HG03439 (cell line): ENCODE data around the gene ZBTB20.
A peak's percentile ranks its signal among the peaks of the same experiment; 100 is the strongest.

Experiments
- ATAC-seq: cut with Tn5 transposase; IDR thresholded peaks from one replicate; pipeline ENCODE4 v1.9.1; 2021; ENCODE audit warnings: mild to moderate bottlenecking, moderate library complexity; ENCODE audit not compliant: unreplicated experiment

The ZBTB20 gene

GRCh38 chr3:114428044-114428595, 719.0 kb downstream of the ZBTB20 start:
- peak; percentile 83 for ATAC-seq

- ATAC-seq = peak; percentile 6
Measured at GRCh38 chr3:114427285-114428043, 719.6 kb downstream of the ZBTB20 start.

GRCh38 chr3:114424337-114424736, 722.8 kb downstream of the ZBTB20 start:
- ATAC-seq = no peak

DNA sequence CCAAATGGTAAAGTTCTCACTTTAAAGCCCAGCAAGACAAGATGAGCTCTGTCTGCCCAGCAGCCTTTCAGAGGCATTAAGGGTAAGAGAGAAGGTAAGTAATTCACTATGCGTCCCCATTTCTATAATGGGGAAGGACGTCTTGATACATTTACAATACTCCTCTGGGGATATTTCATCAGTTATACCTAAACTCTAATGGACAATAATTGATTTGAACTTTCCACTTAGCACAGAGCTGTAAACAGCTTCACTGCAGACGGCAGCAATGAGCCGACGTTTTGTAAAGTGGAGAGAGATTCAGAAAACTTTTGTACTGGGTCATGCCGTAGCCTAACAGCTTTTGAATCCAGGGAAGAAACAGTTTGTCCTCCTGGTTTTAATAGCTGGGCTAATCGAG, 725.9 kb downstream of the ZBTB20 start:
- no peak for ATAC-seq

DNA sequence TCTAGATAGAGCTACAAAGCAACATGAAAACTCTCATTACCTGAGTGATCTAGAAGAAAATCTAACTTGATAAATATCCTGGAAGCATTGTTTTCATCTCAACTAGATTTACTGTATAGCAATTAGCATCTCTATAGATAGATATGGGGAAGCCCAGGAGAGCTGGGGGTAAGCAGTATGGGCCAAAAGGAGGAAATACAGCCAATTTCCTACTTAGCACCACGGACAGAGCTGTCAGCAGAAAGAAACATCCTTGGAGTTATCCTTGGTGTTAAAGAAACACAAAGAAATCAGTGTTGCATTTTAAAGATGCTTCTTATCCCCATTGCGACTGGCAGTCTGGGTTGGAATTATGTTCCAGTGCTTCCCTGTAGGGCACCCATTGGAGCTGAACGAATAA, 727.0 kb downstream of the ZBTB20 start:
- no peak for ATAC-seq

DNA sequence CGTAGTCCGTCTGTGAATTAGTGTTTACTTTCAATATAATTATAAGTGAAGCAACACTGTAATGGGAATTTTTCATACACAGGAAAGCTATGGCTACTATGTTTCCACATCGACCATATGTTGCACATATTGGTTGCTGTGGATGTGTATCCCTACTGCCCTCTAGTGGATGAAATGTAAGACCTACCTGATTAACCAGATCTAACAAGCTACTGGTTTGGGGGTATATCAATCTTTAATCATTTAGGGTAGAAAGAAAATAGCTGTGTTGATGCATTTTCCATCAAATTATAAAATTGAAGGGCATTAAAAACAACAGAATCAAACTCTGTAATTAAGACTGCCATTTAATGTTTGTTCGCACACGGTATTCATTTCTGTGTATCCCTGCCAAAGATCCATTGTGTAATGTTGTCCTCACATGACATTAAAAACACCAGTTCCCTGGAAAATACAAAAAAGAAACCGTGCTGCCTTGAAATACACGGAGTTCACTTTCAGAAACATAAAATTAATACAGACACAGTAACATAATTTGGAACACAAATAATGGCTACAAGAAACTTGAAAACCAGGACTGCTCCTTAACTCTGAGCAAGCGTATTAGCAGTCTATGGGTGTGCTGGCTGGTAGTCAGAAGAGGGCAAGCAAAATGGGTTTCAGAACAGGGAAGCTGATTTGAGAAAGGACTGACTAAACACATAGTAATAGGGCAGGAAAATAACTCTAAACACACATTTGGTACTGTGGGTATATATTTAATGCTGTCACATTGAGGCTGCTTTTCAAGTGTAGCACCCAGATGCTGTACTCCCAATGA, 728.2 kb downstream of the ZBTB20 start:
- ATAC-seq = peak; percentile 79

GRCh38 chr3:114418107-114418506, 729.0 kb downstream of the ZBTB20 start:
- ATAC-seq = peak; percentile 88

DNA sequence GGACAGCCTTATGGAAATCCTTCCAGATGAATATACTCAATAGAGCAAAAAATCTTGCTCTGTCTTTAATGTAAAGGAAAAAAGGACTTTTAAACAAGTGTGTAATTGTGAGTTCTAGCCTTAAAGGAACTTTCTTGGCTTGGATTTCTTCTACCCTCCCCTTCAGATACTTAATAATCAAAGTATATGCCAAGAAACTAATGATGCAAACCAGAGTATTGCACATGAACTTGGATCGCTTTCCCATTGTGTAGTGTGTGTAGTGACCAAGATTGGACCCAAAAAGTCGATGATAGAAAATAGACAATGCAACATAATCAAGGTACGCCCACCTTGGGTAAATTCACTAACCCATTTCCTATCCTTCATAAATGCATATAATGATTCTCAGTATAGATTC, 729.4 kb downstream of the ZBTB20 start:
- ATAC-seq = peak; percentile 16

DNA sequence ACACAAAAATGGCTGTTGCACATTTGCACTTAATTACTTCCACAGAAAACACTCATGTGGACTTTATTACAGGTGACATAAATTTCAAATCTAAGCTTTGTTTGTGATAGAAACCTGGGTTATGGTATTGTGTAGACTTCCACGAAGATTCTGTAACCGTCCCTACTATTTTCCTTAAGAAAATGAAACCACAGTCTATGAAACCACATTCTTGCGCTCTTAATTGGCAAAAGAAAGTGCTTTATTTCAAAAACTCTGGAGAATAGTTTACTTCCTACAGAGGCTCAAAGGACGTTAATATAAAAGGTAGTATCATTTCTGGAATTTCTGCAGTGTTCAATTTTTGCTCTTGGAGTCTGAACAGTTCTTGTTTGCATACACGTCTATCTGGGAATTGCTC, 729.8 kb downstream of the ZBTB20 start:
- ATAC-seq = no peak

- ATAC-seq = peak; percentile 86
Measured at GRCh38 chr3:114411811-114412803, 735.0 kb downstream of the ZBTB20 start.

- no peak for ATAC-seq
Measured at GRCh38 chr3:114411190-114411668, 735.9 kb downstream of the ZBTB20 start.

- ATAC-seq = no peak
Measured at GRCh38 chr3:114408736-114409670, 738.1 kb downstream of the ZBTB20 start.

DNA sequence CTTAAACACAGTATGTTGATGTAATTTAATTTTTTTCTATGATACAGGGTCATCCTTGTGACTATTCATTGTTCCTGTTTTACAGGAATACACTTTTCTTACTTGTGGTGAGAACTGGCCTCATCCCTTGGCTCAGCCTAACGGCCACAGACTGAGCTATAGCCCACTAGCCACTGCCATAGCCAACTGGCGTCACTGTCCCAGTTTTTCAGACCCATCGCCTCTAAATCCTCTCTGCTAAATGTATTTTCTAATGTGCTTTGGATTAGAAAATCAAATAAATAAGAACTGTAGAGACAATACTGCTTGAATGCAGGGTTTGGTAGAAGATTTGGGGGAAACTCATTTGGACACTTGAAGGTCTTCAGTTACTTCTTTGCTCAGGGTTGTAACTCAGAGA, 740.2 kb downstream of the ZBTB20 start:
- no peak for ATAC-seq

- ATAC-seq = no peak
Measured at GRCh38 chr3:114406286-114406685, 740.8 kb downstream of the ZBTB20 start.

GRCh38 chr3:114405202-114405990, 741.7 kb downstream of the ZBTB20 start:
- peak; percentile 67 for ATAC-seq

DNA sequence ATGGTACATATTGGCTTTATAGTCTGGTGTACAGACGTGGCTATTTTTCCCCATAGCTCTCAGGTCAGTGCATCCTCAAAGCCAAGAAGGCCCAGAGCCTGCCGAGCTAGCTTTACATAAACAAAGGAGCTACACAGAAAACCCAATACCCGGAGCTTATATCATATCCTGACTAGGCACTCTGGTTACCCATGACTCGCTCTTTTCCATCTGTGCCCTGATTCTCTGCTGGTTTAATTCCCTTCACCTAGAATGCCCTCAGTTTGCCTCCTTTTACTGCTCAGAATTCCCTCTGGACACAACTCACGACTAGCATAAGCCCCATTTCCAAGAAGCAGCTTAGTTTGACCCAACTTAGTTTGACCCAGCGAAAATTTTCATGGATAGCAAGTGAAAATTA, 742.5 kb downstream of the ZBTB20 start:
- no peak for ATAC-seq

- no peak for ATAC-seq
Measured at GRCh38 chr3:114402838-114403237, 744.2 kb downstream of the ZBTB20 start.

DNA sequence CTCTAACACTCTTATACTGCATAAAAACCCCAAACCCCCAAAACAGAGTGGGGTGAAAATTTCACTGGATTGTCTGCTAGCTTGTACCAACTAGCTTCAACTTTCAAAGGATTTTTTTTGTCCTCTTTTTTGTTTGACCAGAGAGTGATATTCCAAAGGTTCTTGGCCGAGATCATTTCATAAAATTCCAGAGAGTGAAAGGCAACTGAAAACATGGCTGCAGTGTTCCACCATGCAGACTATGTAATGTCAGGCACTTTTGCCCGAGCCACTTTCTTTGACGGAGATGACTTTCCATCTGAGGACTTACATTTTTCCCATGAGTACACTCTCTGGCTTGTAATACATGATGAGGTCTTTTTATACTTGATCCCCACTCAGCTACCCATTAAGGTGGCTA, 745.7 kb downstream of the ZBTB20 start:
- no peak for ATAC-seq

DNA sequence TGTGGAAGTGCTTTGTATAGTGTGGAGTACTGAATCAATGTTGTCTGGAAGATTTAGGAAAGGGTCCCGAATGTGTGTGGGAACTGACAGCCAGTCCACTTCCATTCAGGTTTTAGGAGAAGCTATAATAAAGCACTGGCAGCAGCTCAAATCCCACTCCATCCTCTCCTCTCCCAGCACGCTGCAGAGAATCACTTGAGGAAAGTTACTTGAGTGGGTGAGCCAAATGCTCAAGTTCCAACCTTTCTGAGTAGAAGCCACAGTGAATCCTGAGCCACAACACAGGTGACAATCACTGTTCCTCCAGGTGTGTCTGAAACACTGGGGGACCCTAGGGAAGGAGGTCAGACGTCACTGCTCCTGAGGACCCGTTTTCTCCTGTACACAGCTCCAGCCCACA, 746.7 kb downstream of the ZBTB20 start:
- no peak for ATAC-seq
